HG03039 (cell line): ENCODE results near the gene PLEK.
"Not testable (repeated sequence)": the region's sequence is repeated elsewhere in the genome, so short reads cannot be mapped to it uniquely, and the experiment has no call there.

Experiments used
- ATAC-seq: cut with Tn5 transposase; IDR thresholded peaks from one replicate; pipeline ENCODE4 v1.9.1; 2021; ENCODE audit warnings: mild to moderate bottlenecking, moderate library complexity; ENCODE audit not compliant: unreplicated experiment

Gene PLEK

GRCh38 chr2:68365087-68365486 lies at the start of gene PLEK:
PLEK (plus strand) TSS chr2:68365282; CDS start chr2:68365352, 70 bp downstream.
- ATAC-seq, result peak; percentile 53

- no peak for ATAC-seq
Measured at GRCh38 chr2:68316111-68316510, 49.0 kb upstream of the PLEK start.

DNA sequence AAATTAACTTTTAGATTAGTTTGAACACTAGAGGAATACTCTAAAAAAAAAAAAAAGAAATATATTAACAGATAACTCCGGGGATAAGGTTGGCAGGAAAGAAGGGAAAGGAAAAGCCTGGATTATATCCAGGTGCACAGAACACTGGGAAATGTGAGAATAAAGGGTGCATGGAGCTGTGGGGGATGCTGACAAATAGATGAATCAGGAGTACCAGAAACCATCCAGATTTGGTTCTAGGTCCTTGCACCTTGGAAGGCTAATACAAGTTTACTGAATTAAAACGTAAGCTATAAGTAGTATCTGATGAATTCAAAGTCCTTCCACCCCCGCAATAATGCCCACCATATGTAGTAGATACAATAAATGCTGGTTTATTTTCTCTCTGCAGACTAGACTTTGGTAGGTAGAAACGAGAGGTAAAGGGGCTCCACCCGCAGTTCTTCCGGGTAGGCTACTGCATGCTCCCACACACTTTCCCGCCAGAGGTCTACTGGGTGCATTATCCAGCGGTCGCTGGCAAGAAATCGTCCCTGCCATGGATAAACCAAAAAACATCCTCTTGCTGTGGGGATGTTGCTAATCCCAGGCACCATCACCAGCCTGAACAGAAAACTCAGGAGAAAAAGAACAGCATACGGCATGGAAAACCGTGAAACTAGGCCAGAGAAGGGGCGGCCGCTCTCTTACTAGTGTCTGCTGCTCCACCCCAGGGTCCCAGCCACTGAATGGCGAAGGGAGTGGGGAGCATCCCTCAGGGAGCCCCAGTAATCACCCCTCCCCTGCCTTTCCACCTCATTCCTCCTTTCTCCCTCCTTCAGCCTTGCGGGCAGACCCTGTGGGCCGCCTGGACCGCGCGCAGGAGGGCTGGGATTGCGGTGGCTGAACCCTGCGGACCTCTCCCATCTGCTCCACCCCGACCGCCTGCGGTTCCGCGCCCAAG lies 46.8 kb upstream of the PLEK start:
- ATAC-seq, result no peak

GRCh38 chr2:68318914-68319397 lies 46.1 kb upstream of the PLEK start:
- no peak for ATAC-seq

GRCh38 chr2:68319398-68320117 lies 45.5 kb upstream of the PLEK start, which contains the start of gene CNRIP1:
CNRIP1 (minus strand) TSS chr2:68319949; CDS start chr2:68319400, 549 bp downstream.
- no peak for ATAC-seq

DNA sequence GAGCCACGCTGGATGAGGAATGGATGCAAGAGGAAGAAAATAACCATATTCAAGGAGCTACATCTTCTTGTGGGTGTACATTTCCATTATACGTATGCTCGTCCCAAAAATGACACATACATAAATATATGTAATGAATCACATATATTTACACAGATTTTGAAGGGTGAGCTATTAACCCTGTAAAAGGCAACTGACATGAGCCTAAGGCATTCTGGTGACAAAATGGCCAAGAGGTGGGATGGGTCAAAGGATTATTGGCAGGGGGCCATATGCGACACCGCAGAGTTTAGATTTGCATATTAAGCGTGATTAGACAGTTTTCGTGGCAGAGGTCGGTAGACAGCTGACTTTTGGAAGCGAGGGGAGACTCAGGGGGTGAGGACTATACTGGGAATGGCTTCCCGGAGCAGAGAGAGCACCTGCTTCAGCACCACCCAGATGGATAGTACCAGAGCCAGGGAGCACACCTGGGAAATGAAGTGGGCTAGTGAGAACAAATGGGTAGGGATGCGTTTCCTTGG lies 44.9 kb upstream of the PLEK start:
- no peak for ATAC-seq

DNA sequence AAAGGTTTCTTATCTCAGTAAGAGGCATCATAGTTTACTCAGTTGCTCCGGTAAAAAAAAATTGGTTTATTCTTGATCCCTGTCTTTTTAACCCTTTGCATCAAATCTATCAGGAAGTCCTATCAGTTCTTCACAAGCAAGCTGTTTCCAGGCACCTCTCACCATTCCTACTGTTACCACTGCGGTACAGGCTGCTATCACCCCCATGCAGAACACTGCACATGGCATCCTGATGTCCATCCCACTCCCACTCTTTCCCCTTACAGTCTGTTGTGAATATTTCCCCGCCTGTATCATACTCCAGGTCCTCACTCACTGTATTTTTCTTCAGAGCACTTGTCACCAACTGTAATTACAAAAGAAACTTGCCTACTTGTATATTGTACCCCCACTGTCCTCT lies 40.0 kb upstream of the PLEK start:
- no peak for ATAC-seq

GRCh38 chr2:68328901-68329300 lies 36.2 kb upstream of the PLEK start:
- no peak for ATAC-seq

- ATAC-seq, result no peak
Measured at GRCh38 chr2:68330691-68331090, 34.4 kb upstream of the PLEK start.

GRCh38 chr2:68333009-68333408 lies 32.1 kb upstream of the PLEK start:
- ATAC-seq, result no peak

- ATAC-seq, result no peak
Measured at GRCh38 chr2:68333931-68334330, 31.2 kb upstream of the PLEK start.

- ATAC-seq, result no peak
Measured at GRCh38 chr2:68336192-68336591, 28.9 kb upstream of the PLEK start.

GRCh38 chr2:68340226-68341061 lies 24.6 kb upstream of the PLEK start:
- no peak for ATAC-seq

DNA sequence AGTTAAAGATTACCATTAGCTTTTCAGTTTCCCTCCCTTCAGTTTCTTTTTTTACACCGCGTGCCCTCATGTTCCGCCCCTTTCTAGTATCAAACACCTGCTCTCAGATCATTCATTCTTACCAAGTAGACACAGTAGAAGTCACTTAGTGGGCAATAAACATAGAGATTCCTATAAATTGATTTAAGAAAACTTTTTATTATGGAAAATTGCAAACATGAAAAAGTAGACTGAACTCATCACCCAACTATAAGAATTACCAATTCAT lies 24.1 kb upstream of the PLEK start:
- ATAC-seq, result no peak

DNA sequence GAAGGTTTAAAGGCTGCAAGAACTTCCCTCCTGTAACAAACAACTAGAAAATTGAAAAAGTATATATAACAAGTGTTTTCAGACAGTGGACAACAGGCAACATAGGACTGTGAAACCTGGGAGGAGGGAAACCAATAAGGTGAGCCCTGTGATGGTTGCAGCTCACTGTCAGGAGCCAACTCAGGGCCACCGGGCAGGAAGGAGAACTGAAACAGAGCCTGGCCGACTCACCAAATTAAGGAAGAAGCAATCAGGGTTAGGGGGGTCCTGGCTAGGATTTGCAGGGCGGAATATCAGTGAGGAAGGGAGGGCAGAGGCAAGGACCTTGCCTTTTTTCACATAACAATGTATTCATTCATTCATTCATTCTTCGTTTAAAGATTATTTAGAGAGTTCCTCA lies 23.5 kb upstream of the PLEK start:
- no peak for ATAC-seq

GRCh38 chr2:68342470-68342869 lies 22.6 kb upstream of the PLEK start:
- ATAC-seq, result no peak

DNA sequence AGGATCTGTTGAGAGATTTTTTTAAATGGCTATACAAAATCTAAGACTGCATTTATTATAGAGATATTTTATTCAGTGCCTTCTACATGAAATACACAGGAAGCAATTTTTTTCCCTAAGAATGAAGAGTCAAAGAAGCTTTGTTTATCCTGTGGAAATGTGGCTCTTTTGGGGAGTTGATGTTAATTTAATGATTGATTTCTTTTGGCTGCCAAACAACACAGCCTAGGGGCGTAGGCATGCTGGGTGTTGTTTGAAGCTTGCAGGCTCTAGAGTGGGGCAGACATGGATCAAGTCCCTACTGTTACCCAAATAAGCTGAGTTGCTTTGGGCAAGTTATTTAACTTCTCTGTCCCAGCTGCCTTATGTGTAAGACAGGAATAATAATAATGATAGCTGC lies 21.1 kb upstream of the PLEK start:
- no peak for ATAC-seq

- no peak for ATAC-seq
Measured at GRCh38 chr2:68345129-68345875, 19.8 kb upstream of the PLEK start.

DNA sequence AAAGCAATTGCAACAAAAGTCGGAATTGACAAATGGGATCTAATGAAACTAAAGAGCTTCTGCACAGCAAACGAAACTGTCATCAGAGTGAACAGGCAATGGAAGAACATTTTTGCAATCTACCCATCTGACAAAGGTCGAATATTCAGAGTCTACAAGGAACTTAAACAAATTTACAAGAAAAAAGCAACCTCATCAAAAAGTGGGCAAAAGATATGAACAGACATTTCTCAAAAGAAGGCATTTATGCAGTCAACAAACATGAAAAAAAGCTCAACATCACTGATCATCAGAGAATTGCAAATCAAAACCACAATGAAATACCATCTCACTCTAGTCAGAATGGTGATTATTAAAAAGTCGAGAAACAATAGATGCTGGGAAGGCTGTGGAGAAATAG lies 16.0 kb upstream of the PLEK start:
- ATAC-seq, result not testable (repeated sequence)

GRCh38 chr2:68351997-68352396 lies 13.1 kb upstream of the PLEK start:
- ATAC-seq, result no peak
